GM18870 (cell line): Measurements from ENCODE around the gene ANAPC5.
"Not testable (repeated sequence)": the region's sequence is repeated elsewhere in the genome, so short reads cannot be mapped to it uniquely, and the experiment has no call there.

ENCODE experiments used
- ATAC-seq: cut with Tn5 transposase; IDR thresholded peaks from one replicate; pipeline ENCODE4 v1.9.1; 2021; ENCODE audit warnings: moderate library complexity; ENCODE audit not compliant: unreplicated experiment

ANAPC5 gene

GRCh38 chr12:121287267-121287954, 64.8 kb downstream of the ANAPC5 start:
- ATAC-seq: no peak

- ATAC-seq: no peak
Measured at GRCh38 chr12:121285856-121286255, 66.4 kb downstream of the ANAPC5 start.

- ATAC-seq: no peak
Measured at GRCh38 chr12:121284551-121285390, 67.4 kb downstream of the ANAPC5 start.

- no peak for ATAC-seq
Measured at GRCh38 chr12:121283841-121284240, 68.4 kb downstream of the ANAPC5 start.

- ATAC-seq: no peak
Measured at GRCh38 chr12:121283388-121283787, 68.8 kb downstream of the ANAPC5 start.

- not testable (repeated sequence) for ATAC-seq
Measured at GRCh38 chr12:121282910-121283309, 69.3 kb downstream of the ANAPC5 start.

- no peak for ATAC-seq
Measured at GRCh38 chr12:121282072-121282742, 70.0 kb downstream of the ANAPC5 start.

GRCh38 chr12:121281116-121281515, 71.1 kb downstream of the ANAPC5 start:
- ATAC-seq: not testable (repeated sequence)

- not testable (repeated sequence) for ATAC-seq
Measured at GRCh38 chr12:121280531-121280930, 71.7 kb downstream of the ANAPC5 start.

- no peak for ATAC-seq
Measured at GRCh38 chr12:121279507-121279915, 72.7 kb downstream of the ANAPC5 start.

GRCh38 chr12:121279071-121279375, 73.2 kb downstream of the ANAPC5 start:
- ATAC-seq: no peak

GRCh38 chr12:121278169-121279070, 73.8 kb downstream of the ANAPC5 start:
- ATAC-seq: no peak

- ATAC-seq: no peak
Measured at GRCh38 chr12:121277374-121277759, 74.8 kb downstream of the ANAPC5 start.

- no peak for ATAC-seq
Measured at GRCh38 chr12:121274036-121274763, 78.0 kb downstream of the ANAPC5 start.

GRCh38 chr12:121273364-121273896, 78.8 kb downstream of the ANAPC5 start:
- ATAC-seq: no peak

- no peak for ATAC-seq
Measured at GRCh38 chr12:121267822-121268221, 84.4 kb downstream of the ANAPC5 start.

- ATAC-seq: no peak
Measured at GRCh38 chr12:121264951-121265515, 87.2 kb downstream of the ANAPC5 start.

GRCh38 chr12:121264135-121264534, 88.1 kb downstream of the ANAPC5 start:
- ATAC-seq: no peak

- no peak for ATAC-seq
Measured at GRCh38 chr12:121263206-121263935, 88.8 kb downstream of the ANAPC5 start.
